Spleen (tissue), 7 donors: ENCODE results near the gene ACYP1.

ENCODE experiments used
- POLR2A ChIP-seq, 3 donors: fragments of 450-650 bp; IDR thresholded peaks; one replicate each; pipeline ENCODE4 v1.5.1; 2017; ENCODE audit warnings: antibody characterized with exemption in 3 of 3, mild to moderate bottlenecking in 1 of 3
- TF ChIP-seq, protein P1 (sequence below), 11 experiments: fragments of 200-600 bp in 7 of 11; fragments of 450-650 bp in 4 of 11; sonication (generic) in 4 of 11; IDR thresholded peaks in 8 of 11; conservative IDR thresholded peaks in 3 of 11; 1 replicate in 7 of 11; 2 replicates in 4 of 11; pipeline versions ENCODE4 v1.4.0 to v1.8.0; 2016 to 2021; ENCODE audit warnings: antibody characterized with exemption in 11 of 11, inconsistent platforms in 4 of 11, mild to moderate bottlenecking in 1 of 11
- donor health status: DM: no; HTN: no; CAD: no; lungs with moderate emphysema.
- donor health status: DM: no; HTN: no; CAD: no.
- donor health status: DM: no; HTN: no; CAD: no.

DNA sequence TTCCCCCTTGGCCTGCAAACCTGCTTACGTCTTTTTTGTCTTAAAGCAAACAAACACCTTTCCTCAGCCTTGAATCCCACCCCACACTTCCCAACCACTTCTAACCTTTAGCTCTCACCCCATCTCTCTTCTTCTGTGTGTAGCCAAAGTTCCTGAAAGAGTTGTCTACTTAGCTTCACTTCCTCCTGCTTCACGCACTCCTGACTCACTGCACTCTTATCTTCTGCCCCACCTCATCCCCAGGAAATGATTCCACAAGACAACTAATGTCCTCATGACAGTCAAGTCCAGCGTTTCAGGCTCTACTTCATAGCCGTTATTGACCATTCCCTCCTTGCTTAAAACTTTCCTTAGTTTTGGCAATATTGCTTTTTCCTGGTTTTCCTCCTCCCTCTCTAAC is 38.7 kb downstream of the ACYP1 start:
- TF ChIP-seq, protein P1, sequence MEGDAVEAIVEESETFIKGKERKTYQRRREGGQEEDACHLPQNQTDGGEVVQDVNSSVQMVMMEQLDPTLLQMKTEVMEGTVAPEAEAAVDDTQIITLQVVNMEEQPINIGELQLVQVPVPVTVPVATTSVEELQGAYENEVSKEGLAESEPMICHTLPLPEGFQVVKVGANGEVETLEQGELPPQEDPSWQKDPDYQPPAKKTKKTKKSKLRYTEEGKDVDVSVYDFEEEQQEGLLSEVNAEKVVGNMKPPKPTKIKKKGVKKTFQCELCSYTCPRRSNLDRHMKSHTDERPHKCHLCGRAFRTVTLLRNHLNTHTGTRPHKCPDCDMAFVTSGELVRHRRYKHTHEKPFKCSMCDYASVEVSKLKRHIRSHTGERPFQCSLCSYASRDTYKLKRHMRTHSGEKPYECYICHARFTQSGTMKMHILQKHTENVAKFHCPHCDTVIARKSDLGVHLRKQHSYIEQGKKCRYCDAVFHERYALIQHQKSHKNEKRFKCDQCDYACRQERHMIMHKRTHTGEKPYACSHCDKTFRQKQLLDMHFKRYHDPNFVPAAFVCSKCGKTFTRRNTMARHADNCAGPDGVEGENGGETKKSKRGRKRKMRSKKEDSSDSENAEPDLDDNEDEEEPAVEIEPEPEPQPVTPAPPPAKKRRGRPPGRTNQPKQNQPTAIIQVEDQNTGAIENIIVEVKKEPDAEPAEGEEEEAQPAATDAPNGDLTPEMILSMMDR (IDR thresholded peaks at IDR 0.05 in 8 of 11, conservative IDR thresholded peaks at IDR 0.05 in 3 of 11): no peak
- no peak for TF ChIP-seq POLR2A (IDR thresholded peaks at IDR 0.05)
